HepG2 (cell line): Measurements from ENCODE around the gene PGPEP1. TPM values are rescaled to one million over a fixed set of nuclear protein-coding genes. Genes with fewer than 3 reads are reported as not detected.

ENCODE experiments used
- AGO2 ChIP-seq: fragments of 200-400 bp; formaldehyde crosslinking; optimal IDR thresholded peaks from 2 replicates; pipeline ENCODE3; 2017; ENCODE audit warnings: mild to moderate bottlenecking, low read depth, low read length, moderate library complexity
- BCL6 ChIP-seq: IDR thresholded peaks from 2 replicates; pipeline ENCODE4 v1.6.1; 2016; ENCODE audit warnings: missing genetic modification reagents, missing compliant biosample characterization
- BRD4 ChIP-seq: sonication (generic); formaldehyde crosslinking; IDR thresholded peaks from 2 replicates; pipeline ENCODE4 v1.4.0; 2020; ENCODE audit warnings: missing genetic modification reagents
- CHD4 ChIP-seq: fragments of 200-600 bp; sonication (generic); IDR thresholded peaks from 2 replicates; pipeline ENCODE4 v1.7.0; 2017; ENCODE audit warnings: mild to moderate bottlenecking, low read length, borderline replicate concordance
- EHMT2 ChIP-seq: fragments of 200-600 bp; sonication (generic); IDR thresholded peaks from 2 replicates; pipeline ENCODE4 v1.7.0; 2017; ENCODE audit warnings: antibody characterized with exemption, low read depth, low read length, borderline replicate concordance
- HBP1 ChIP-seq: IDR thresholded peaks from 2 replicates; pipeline ENCODE4 v1.6.1; 2016; ENCODE audit warnings: low read depth, control low read depth
- HMGXB4 ChIP-seq, 2 experiments: sonication (generic) in 1 of 2; formaldehyde crosslinking in 1 of 2; IDR thresholded peaks; 2 replicates each; pipeline versions ENCODE4 v1.4.0 to v1.6.1; 2018 to 2020; ENCODE audit warnings: missing genetic modification reagents in 2 of 2, borderline replicate concordance in 1 of 2, low read depth in 1 of 2, mild to moderate bottlenecking in 1 of 2, missing biosample characterization in 1 of 2
- KAT2B ChIP-seq: fragments of 150-350 bp; IDR thresholded peaks from 2 replicates; pipeline ENCODE4 v1.6.1; 2014; ENCODE audit warnings: low read depth, low read length, borderline replicate concordance
- MIER2 ChIP-seq: IDR thresholded peaks from 2 replicates; pipeline ENCODE4 v1.6.1; 2016; ENCODE audit warnings: missing biosample characterization, missing genetic modification reagents
- RBFOX2 ChIP-seq: fragments of 200-400 bp; formaldehyde crosslinking; IDR thresholded peaks from 2 replicates; pipeline ENCODE4 v1.6.1; 2017; ENCODE audit warnings: low read depth, mild to moderate bottlenecking, low read length
- SP1 ChIP-seq, 2 experiments: fragments of 450-650 bp in 1 of 2; sonication (generic) in 1 of 2; formaldehyde crosslinking in 1 of 2; IDR thresholded peaks; 2 replicates each; pipeline versions ENCODE4 v1.4.0 to v1.6.1; 2016 to 2020; ENCODE audit warnings: missing genetic modification reagents in 1 of 2
- SP4 ChIP-seq: sonication (generic); formaldehyde crosslinking; IDR thresholded peaks from 2 replicates; pipeline ENCODE4 v1.8.1; 2023; ENCODE audit warnings: mild to moderate bottlenecking, missing genetic modification reagents
- SSRP1 ChIP-seq: IDR thresholded peaks from 2 replicates; pipeline ENCODE4 v1.6.1; 2016; ENCODE audit warnings: control low read depth
- TBX2 ChIP-seq: sonication (generic); formaldehyde crosslinking; IDR thresholded peaks from 2 replicates; pipeline ENCODE4 v1.5.0; 2020; ENCODE audit warnings: missing genetic modification reagents, mild to moderate bottlenecking, borderline replicate concordance
- TCF12 ChIP-seq, 2 experiments: fragments of 450-650 bp in 1 of 2; sonication (generic) in 1 of 2; formaldehyde crosslinking in 1 of 2; IDR thresholded peaks; 2 replicates each; pipeline versions ENCODE4 v1.6.1 to v1.8.0; 2017 to 2022; ENCODE audit warnings: antibody characterized with exemption in 1 of 2, mild to moderate bottlenecking in 1 of 2, missing genetic modification reagents in 1 of 2, moderate library complexity in 1 of 2
- TFAP4 ChIP-seq: sonication (generic); IDR thresholded peaks from 2 replicates; pipeline ENCODE4 v1.6.1; 2016; ENCODE audit warnings: low read depth, borderline replicate concordance
- ZNF331 ChIP-seq: sonication (generic); formaldehyde crosslinking; IDR thresholded peaks from 2 replicates; pipeline ENCODE4 v1.4.0; 2020; ENCODE audit warnings: missing genetic modification reagents
- ZNF703 ChIP-seq: sonication (generic); formaldehyde crosslinking; IDR thresholded peaks from 2 replicates; pipeline ENCODE4 v1.5.1; 2020; ENCODE audit warnings: missing genetic modification reagents, mild to moderate bottlenecking, moderate library complexity, borderline replicate concordance
- ZNF713 ChIP-seq: sonication (generic); formaldehyde crosslinking; IDR thresholded peaks from 2 replicates; pipeline ENCODE4 v1.4.0; 2020; ENCODE audit warnings: mild to moderate bottlenecking, missing genetic modification reagents
- polyA plus RNA-seq, 8 experiments: library from polyadenylated mRNA; depleted of rRNA in 3 of 8; stranded (reverse) in 7 of 8; unstranded in 1 of 8; fragments of >200 nt; fragmentation: Illumina TruSeq in 4 of 8; extraction: Trizol in 4 of 8; gene quantifications; 2 replicates each; pipeline versions ENCODE4 v1.2.1 to v1.2.3, GENCODE V29; 2011 to 2016; ENCODE audit warnings: low read depth in 4 of 8, missing spikeins in 1 of 8, mixed read lengths in 1 of 8; ENCODE audit not compliant: insufficient read depth in 1 of 8
- total RNA-seq, 5 experiments: library from RNA; depleted of rRNA; stranded (reverse); fragments of >200 nt; fragmentation: Illumina TruSeq; extraction: Trizol; gene quantifications; 2 replicates each; pipeline ENCODE4 v1.2.3, GENCODE V29; 2016; ENCODE audit warnings: low read depth in 1 of 5
- TF ChIP-seq, protein P1 (sequence below): sonication (generic); formaldehyde crosslinking; IDR thresholded peaks from 2 replicates; pipeline ENCODE4 v1.4.0; 2020; ENCODE audit warnings: missing genetic modification reagents
- TF ChIP-seq, protein P2 (sequence below): sonication (generic); formaldehyde crosslinking; IDR thresholded peaks from 2 replicates; pipeline ENCODE4 v1.9.0; 2022; ENCODE audit warnings: missing genetic modification reagents, mild to moderate bottlenecking, borderline replicate concordance

Gene PGPEP1
- total and polyA plus RNA-seq, 2 of the 13 experiments (the other 11 are each of a cell fraction or from before 2014, with no cell fraction given), result 53.1 to 56.6 TPM

DNA sequence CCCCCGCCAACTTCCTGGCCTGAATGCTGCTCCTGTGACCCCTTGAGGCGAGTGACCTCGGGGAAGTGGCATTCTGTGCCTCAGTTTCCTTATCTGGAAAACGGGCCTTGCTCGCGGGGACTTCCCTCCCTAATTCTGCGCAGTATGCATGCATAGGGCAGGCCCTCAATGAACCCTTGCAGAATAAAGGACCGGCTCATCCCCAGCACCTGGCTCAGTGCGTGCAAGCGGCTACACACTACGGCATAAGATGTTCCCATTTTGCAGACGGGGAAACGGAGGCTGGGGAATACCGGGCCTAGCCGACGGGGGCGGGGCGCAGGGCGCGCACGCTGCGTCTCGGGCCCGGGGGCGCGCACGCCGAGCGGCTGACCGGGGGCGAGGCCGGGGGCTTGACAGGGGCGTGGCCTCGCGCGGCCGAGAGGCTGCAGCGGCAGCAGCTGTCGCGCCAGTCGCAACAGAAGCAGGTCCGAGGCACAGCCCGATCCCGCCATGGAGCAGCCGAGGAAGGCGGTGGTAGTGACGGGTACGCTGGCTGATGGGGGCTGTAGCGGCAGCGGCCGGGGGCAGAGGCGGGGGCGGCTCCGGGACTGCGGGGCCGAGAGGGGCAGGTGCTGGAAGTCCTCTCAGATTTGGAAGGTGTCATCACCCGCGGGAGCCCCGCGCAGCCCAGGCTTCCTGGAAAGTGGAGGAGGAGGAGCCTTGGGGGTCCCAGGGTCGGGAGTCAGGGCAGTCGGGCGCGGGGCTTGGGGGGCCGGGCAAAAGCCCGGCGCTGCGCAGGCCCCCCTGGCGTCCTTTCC, at the start of gene PGPEP1 (continued):
- TF ChIP-seq AGO2, result peak; percentile 82
- TF ChIP-seq, protein P1, sequence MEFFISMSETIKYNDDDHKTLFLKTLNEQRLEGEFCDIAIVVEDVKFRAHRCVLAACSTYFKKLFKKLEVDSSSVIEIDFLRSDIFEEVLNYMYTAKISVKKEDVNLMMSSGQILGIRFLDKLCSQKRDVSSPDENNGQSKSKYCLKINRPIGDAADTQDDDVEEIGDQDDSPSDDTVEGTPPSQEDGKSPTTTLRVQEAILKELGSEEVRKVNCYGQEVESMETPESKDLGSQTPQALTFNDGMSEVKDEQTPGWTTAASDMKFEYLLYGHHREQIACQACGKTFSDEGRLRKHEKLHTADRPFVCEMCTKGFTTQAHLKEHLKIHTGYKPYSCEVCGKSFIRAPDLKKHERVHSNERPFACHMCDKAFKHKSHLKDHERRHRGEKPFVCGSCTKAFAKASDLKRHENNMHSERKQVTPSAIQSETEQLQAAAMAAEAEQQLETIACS (CRISPR knock-in tag), result peak; percentile 97
- peak; percentile 58; the same call in 1 of the 2 replicates for TF ChIP-seq SP4 (CRISPR knock-in tag)
- TF ChIP-seq BCL6 (CRISPR knock-in tag), result 0 out of 2 replicates have a peak, but pooled peaks have one; percentile 19
- TF ChIP-seq BRD4, result no peak
- TF ChIP-seq SP1 (IDR thresholded peaks at IDR 0.05), result no peak
- TF ChIP-seq SP1 (CRISPR knock-in tag; IDR thresholded peaks at IDR 0.05), result peak; percentile 66
- TF ChIP-seq, protein P2, sequence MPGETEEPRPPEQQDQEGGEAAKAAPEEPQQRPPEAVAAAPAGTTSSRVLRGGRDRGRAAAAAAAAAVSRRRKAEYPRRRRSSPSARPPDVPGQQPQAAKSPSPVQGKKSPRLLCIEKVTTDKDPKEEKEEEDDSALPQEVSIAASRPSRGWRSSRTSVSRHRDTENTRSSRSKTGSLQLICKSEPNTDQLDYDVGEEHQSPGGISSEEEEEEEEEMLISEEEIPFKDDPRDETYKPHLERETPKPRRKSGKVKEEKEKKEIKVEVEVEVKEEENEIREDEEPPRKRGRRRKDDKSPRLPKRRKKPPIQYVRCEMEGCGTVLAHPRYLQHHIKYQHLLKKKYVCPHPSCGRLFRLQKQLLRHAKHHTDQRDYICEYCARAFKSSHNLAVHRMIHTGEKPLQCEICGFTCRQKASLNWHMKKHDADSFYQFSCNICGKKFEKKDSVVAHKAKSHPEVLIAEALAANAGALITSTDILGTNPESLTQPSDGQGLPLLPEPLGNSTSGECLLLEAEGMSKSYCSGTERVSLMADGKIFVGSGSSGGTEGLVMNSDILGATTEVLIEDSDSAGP (CRISPR knock-in tag), result peak; percentile 39; the same call in 1 of the 2 replicates
- TF ChIP-seq ZNF713 (CRISPR knock-in tag), result 0 out of 2 replicates have a peak, but pooled peaks have one; percentile 19
- 0 out of 2 replicates have a peak, but pooled peaks have one; percentile 62 for TF ChIP-seq SSRP1 (CRISPR knock-in tag)
- TF ChIP-seq HMGXB4 (CRISPR knock-in tag; IDR thresholded peaks at IDR 0.05; ENCODE audit: borderline replicate concordance in 1 of 2, low read depth in 1 of 2), result peak in 1 of 2 experiments; percentile 33; a peak in 1 of 4 replicates
- TF ChIP-seq ZNF331 (CRISPR knock-in tag), result no peak
- TF ChIP-seq TBX2 (CRISPR knock-in tag), result 0 out of 2 replicates have a peak, but pooled peaks have one; percentile 12
- no peak for TF ChIP-seq KAT2B
- TF ChIP-seq CHD4, result peak; percentile 97
- no peak for TF ChIP-seq EHMT2
- peak; percentile 48; the same call in 1 of the 2 replicates for TF ChIP-seq HBP1 (CRISPR knock-in tag)
- peak; percentile 90 for TF ChIP-seq RBFOX2
- peak; percentile 55; the same call in 1 of the 2 replicates for TF ChIP-seq ZNF703 (CRISPR knock-in tag)
- TF ChIP-seq TFAP4, result peak; percentile 33; the same call in 1 of the 2 replicates
- no peak for TF ChIP-seq TCF12 (IDR thresholded peaks at IDR 0.05)
- TF ChIP-seq TCF12 (CRISPR knock-in tag; IDR thresholded peaks at IDR 0.05), result no peak
- no peak for TF ChIP-seq MIER2 (CRISPR knock-in tag)
